Activated naive CD4-positive, alpha-beta T cell treated with anti-CD3 and anti-CD28 coated beads for 36 hours (primary cell): ENCODE measurements around the gene PPP2R5C. TPM values are rescaled to one million over a fixed set of nuclear protein-coding genes. Genes with fewer than 3 reads are reported as not detected.
A peak's percentile ranks its signal among the peaks of the same experiment; 100 is the strongest.

ENCODE experiments used
- CTCF ChIA-PET: fragments of 350-600 bp; sonication (Branson Sonifier 250); formaldehyde crosslinking; loops from one replicate; lab custom pipeline; 2021; ENCODE audit warnings: antibody characterized with exemption; lab: Charles Lee
- DNase-seq: peaks from one replicate; pipeline ENCODE4 v3.0.0-alpha.2; 2020
- H3K27ac Mint-ChIP-seq: one replicate; pipeline ENCODE4 v1.8.0; 2021; ENCODE audit warnings: mild to moderate bottlenecking, mixed read lengths
- H3K27me3 Mint-ChIP-seq: one replicate; pipeline ENCODE4 v1.8.0; 2021; ENCODE audit warnings: low read depth, mixed read lengths
- H3K36me3 Mint-ChIP-seq: one replicate; pipeline ENCODE4 v1.8.0; 2021; ENCODE audit warnings: low read depth, mixed read lengths
- H3K4me1 Mint-ChIP-seq: one replicate; pipeline ENCODE4 v1.8.0; 2021; ENCODE audit warnings: low read depth, mixed read lengths
- H3K4me3 Mint-ChIP-seq: one replicate; pipeline ENCODE4 v1.8.0; 2021; ENCODE audit warnings: mild to moderate bottlenecking, moderate library complexity, mixed read lengths
- H3K9me3 Mint-ChIP-seq: one replicate; pipeline ENCODE4 v1.8.0; 2021; ENCODE audit warnings: mixed read lengths
- intact Hi-C: fragments of 100-400 bp; cut with micrococcal nuclease; formaldehyde crosslinking; loops from one replicate; pipeline ENCODE4 v1.15.1; 2023
- total RNA-seq, 2 experiments: library from RNA; stranded (reverse); gene quantifications; one replicate each; pipeline ENCODE4 v1.2.3, GENCODE V29; 2021

Gene PPP2R5C
- total RNA-seq, 2 experiments from 2014 or later = 280 to 294 TPM

DNA sequence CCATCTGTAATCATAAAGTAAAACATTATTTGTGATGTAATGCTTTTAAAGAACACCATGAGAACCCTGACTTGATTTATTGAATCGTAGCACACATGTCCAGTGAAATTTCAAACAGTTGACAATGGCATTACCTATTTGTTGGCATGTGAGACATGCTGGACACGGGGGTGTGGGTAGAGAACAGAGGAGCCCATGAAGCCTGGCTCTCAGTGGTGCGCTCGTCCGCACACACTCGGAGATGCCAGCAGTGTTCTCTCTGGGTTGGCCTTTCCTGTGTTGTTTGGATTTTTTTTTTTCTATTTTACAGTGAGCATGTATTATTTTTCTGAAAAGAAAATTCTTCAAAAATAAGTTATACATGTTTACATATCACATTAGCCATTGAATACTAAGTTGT is 78.2 kb downstream of the PPP2R5C start:
- Mint-ChIP-seq H3K27me3 (no peaks in the 10 kb centered on the region), H3K4me1 (peaks cover 86% of the 10 kb centered on the region), H3K4me3 (no peak overlapping the region), H3K36me3 (peaks cover 12% of the 10 kb centered on the region), H3K27ac (peak overlapping the region; percentile 77), H3K9me3 (no peaks in the 10 kb centered on the region)
- no peak for DNase-seq
- intact Hi-C loops = loop anchor here (1.0 kb wide), 3 partner anchors 16 to 132 kb away; no protein-coding TSS in a partner anchor
- CTCF ChIA-PET = interaction anchor here (0.6 kb wide), 2 partner anchors 12 to 63 kb away, joined by 3 to 5 read pairs; no protein-coding TSS in a partner anchor

DNA sequence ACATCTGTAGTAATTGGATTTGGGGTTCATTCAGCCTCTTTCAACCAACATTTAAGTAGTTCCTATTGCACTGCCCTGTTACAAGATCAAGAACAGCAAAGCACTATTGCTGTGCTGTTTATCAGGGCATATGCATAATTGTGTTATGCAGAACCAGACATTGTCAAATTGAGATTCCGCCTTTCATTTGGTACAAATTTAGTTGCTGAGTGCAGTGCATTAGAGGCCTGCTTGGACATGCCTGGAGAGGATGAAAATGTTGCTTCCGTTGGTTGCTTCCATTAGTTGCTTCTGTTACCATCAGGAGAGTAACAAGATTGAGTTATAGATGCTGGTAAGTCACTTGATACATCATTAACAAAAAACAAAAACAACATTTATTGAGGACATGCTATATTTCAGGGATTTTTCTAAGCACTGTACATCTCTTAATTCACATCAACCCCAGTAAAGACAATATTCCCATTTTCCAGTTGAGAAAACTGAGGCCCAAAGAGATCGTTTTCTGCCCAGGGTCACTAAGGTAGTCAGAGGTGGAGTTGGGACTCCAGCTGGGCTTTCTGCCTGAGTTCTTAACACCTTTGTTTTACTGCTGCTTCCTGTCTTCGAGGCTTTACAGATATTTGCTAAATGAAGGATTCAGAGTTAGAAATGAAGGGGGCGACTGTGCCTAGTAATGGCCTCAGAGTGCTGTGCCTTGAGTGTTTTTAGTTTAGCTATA is 79.3 kb downstream of the PPP2R5C start:
- intact Hi-C loops = no loop called here
- no peak overlapping the region for H3K4me3 Mint-ChIP-seq
- peaks cover 86% of the 10 kb centered on the region for H3K4me1 Mint-ChIP-seq
- peaks cover 12% of the 10 kb centered on the region for H3K36me3 Mint-ChIP-seq
- CTCF ChIA-PET = interaction anchor here (0.6 to 2.1 kb wide), 4 partner anchors 17 to 289 kb away, joined by 3 to 11 read pairs (median 4); no protein-coding TSS in a partner anchor
- no peak for DNase-seq
- H3K27ac Mint-ChIP-seq = peak overlapping the region; percentile 64
- H3K9me3 Mint-ChIP-seq = no peaks in the 10 kb centered on the region
- H3K27me3 Mint-ChIP-seq = no peaks in the 10 kb centered on the region

DNA sequence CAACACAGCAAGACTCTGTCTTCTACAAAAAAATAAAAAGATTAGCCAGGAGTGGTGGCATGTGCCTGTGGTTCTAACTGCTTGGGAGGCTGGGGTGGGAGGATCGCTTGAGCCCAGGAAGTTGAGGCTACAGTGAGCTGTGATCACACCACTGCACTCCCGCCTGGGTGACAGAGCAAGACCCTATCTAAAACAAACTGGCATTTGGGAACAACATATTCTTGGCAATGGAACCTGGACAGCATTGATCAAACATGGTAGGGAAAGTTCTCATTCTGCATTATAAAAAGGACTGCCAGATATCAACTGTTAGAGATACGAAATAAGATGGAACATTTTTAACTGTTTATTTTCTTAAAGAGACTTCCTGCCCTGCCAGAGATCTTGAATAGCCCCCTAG is 81.5 kb downstream of the PPP2R5C start:
- DNase-seq = no peak
- Mint-ChIP-seq H3K36me3 (peaks cover 12% of the 10 kb centered on the region), H3K4me1 (peaks cover 88% of the 10 kb centered on the region), H3K4me3 (no peak overlapping the region), H3K27ac (peak overlapping the region; percentile 74), H3K27me3 (no peaks in the 10 kb centered on the region), H3K9me3 (no peaks in the 10 kb centered on the region)
- CTCF ChIA-PET = interaction anchor here (0.6 to 4.1 kb wide), 11 partner anchors 11 to 137 kb away, joined by 3 to 50 read pairs (median 4); no protein-coding TSS in a partner anchor
- intact Hi-C loops = loop anchor here (1.0 to 2.0 kb wide), 5 partner anchors 33 to 136 kb away; no protein-coding TSS in a partner anchor

DNA sequence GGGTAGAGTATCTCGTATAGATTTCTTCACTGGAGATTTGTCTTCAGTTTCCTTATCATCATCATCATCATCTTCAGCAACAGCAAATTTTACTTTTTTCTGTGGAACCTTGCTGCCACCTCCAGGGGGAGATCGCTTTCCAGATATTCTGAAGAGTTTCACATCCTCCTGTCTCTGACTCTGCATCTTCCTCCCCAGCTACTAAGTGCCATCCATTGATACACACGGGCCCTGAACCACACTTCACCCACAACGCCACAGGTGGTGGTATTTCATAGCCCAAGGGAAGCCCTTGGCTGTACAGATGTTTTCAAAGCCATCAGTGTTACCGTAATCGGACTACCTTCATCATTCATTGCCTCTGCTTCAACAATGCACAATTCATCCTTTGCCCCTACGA is 82.2 kb downstream of the PPP2R5C start:
- intact Hi-C loops = loop anchor here (1.0 to 2.0 kb wide), 5 partner anchors 33 to 136 kb away; no protein-coding TSS in a partner anchor

GRCh38 chr14:101844219-101844618 is 82.7 kb downstream of the PPP2R5C start:
- CTCF ChIA-PET = interaction anchor here (0.5 to 4.1 kb wide), 17 partner anchors 8 to 439 kb away, joined by 3 to 50 read pairs (median 4); no protein-coding TSS in a partner anchor
- Mint-ChIP-seq H3K27ac (peak overlapping the region; percentile 57), H3K9me3 (no peaks in the 10 kb centered on the region), H3K27me3 (no peaks in the 10 kb centered on the region), H3K4me1 (peaks cover 87% of the 10 kb centered on the region), H3K4me3 (no peak overlapping the region), H3K36me3 (peaks cover 12% of the 10 kb centered on the region)
- intact Hi-C loops = no loop called here
- DNase-seq = no peak

More for the DNA sequence above, 82.2 kb downstream of the PPP2R5C start:
- Mint-ChIP-seq H3K27me3 (no peaks in the 10 kb centered on the region), H3K9me3 (no peaks in the 10 kb centered on the region), H3K4me1 (peaks cover 88% of the 10 kb centered on the region), H3K27ac (peak overlapping the region; percentile 74), H3K4me3 (no peak overlapping the region), H3K36me3 (peaks cover 12% of the 10 kb centered on the region)
- DNase-seq = peak; percentile 80
- CTCF ChIA-PET = interaction anchor here (0.6 to 4.1 kb wide), 15 partner anchors 10 to 137 kb away, joined by 3 to 50 read pairs (median 4); no protein-coding TSS in a partner anchor

DNA sequence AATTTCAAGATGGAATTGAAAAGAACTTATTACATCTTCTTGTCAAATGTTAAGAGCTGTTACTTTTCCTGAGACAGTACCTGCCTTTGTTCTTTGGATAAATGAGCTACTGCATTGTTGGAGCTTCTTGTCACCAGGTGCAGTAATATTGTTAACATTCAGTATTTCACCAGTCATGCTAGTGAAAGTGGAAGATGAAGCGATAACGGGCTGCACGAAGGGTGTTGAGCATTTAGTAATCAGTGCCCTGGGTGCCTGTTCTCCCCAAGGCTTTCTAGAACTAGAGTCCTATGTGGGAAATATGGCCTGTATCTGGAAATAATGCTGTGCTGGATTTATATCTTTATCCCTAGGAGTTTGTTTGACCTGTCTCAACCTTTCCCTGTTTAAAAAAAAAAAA is 83.2 kb downstream of the PPP2R5C start:
- H3K4me3 Mint-ChIP-seq = no peak overlapping the region
- H3K27ac Mint-ChIP-seq = peak overlapping the region; percentile 57
- CTCF ChIA-PET = interaction anchor here (0.5 to 4.1 kb wide), 13 partner anchors 8 to 439 kb away, joined by 3 to 50 read pairs (median 4); no protein-coding TSS in a partner anchor

DNA sequence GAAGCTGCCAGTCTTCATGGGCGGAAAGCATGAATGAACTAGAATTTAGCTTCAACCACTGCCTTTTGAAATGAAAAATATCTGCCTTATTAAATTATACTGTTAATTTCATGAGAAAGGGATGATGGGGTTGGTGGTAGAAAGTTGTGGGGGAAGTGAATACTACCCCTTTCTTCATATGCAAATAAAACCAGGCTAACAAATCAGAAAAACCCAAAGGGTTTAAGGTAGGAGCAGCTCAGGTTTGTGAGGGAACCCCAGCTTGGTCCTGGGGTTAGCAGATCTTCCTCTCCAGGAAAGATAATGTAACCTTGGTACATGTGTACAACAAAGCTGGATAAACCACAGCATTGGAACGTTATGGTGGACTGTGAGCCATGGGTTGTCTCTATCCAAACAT is 84.0 kb downstream of the PPP2R5C start:
- no peak overlapping the region for H3K4me3 Mint-ChIP-seq
- peak overlapping the region; percentile 57 for H3K27ac Mint-ChIP-seq
- intact Hi-C loops = no loop called here

More for the DNA sequence above, 83.2 kb downstream of the PPP2R5C start:
- intact Hi-C loops = no loop called here
- peaks cover 12% of the 10 kb centered on the region for H3K36me3 Mint-ChIP-seq
- peaks cover 88% of the 10 kb centered on the region for H3K4me1 Mint-ChIP-seq
- no peaks in the 10 kb centered on the region for H3K27me3 Mint-ChIP-seq
- H3K9me3 Mint-ChIP-seq = no peaks in the 10 kb centered on the region
- DNase-seq = no peak

GRCh38 chr14:101845896-101846295 is 84.4 kb downstream of the PPP2R5C start:
- no peak overlapping the region for H3K4me3 Mint-ChIP-seq
- no peaks in the 10 kb centered on the region for H3K9me3 Mint-ChIP-seq
- H3K4me1 Mint-ChIP-seq = peaks cover 87% of the 10 kb centered on the region
- H3K27ac Mint-ChIP-seq = peak overlapping the region; percentile 57
- DNase-seq = no peak
- CTCF ChIA-PET = interaction anchor here (0.6 to 4.1 kb wide), 6 partner anchors 20 to 139 kb away, joined by 3 to 50 read pairs (median 6); no protein-coding TSS in a partner anchor
- intact Hi-C loops = loop anchor here (1.0 kb wide), 1 partner anchor 8 kb away; no protein-coding TSS in a partner anchor
- peaks cover 10% of the 10 kb centered on the region for H3K36me3 Mint-ChIP-seq
- H3K27me3 Mint-ChIP-seq = no peaks in the 10 kb centered on the region

More for the DNA sequence above, 84.0 kb downstream of the PPP2R5C start:
- no peaks in the 10 kb centered on the region for H3K27me3 Mint-ChIP-seq
- H3K36me3 Mint-ChIP-seq = peaks cover 10% of the 10 kb centered on the region
- H3K4me1 Mint-ChIP-seq = peaks cover 89% of the 10 kb centered on the region
- DNase-seq = no peak
- CTCF ChIA-PET = interaction anchor here (0.7 to 4.1 kb wide), 9 partner anchors 9 to 138 kb away, joined by 3 to 50 read pairs (median 4); no protein-coding TSS in a partner anchor
- H3K9me3 Mint-ChIP-seq = no peaks in the 10 kb centered on the region

GRCh38 chr14:101849125-101849524 is 87.6 kb downstream of the PPP2R5C start:
- CTCF ChIA-PET = interaction anchor here (1.1 to 2.0 kb wide), 3 partner anchors 18 to 81 kb away, joined by 3 to 12 read pairs (median 4); no protein-coding TSS in a partner anchor
- H3K4me1 Mint-ChIP-seq = peaks cover 87% of the 10 kb centered on the region
- DNase-seq = no peak
- peaks cover 5% of the 10 kb centered on the region for H3K36me3 Mint-ChIP-seq
- no peak overlapping the region for H3K27ac Mint-ChIP-seq
- no peak overlapping the region for H3K4me3 Mint-ChIP-seq
- H3K9me3 Mint-ChIP-seq = no peaks in the 10 kb centered on the region
- H3K27me3 Mint-ChIP-seq = no peaks in the 10 kb centered on the region
- intact Hi-C loops = no loop called here

- H3K27me3 Mint-ChIP-seq = no peaks in the 10 kb centered on the region
- DNase-seq = peak; percentile 42
- peak overlapping the region; percentile 83 for H3K27ac Mint-ChIP-seq
- H3K9me3 Mint-ChIP-seq = no peaks in the 10 kb centered on the region
- peaks cover 87% of the 10 kb centered on the region for H3K4me1 Mint-ChIP-seq
- CTCF ChIA-PET = interaction anchor here (1.1 to 2.0 kb wide), 2 partner anchors 79 to 81 kb away, joined by 4 to 12 read pairs; no protein-coding TSS in a partner anchor
- intact Hi-C loops = no loop called here
- H3K36me3 Mint-ChIP-seq = peaks cover 2% of the 10 kb centered on the region
- H3K4me3 Mint-ChIP-seq = peak overlapping the region; percentile 47
These were observed 88.1 kb downstream of the PPP2R5C start for GRCh38 chr14:101849640-101850039.

- intact Hi-C loops = no loop called here
- Mint-ChIP-seq H3K9me3 (no peaks in the 10 kb centered on the region), H3K4me1 (peaks cover 85% of the 10 kb centered on the region), H3K4me3 (no peak overlapping the region), H3K27me3 (no peaks in the 10 kb centered on the region), H3K36me3 (peaks cover 2% of the 10 kb centered on the region), H3K27ac (no peak overlapping the region)
- CTCF ChIA-PET = interaction anchor here (1.1 to 1.2 kb wide), 3 partner anchors 10 to 80 kb away, joined by 3 to 4 read pairs (median 3); no protein-coding TSS in a partner anchor
- no peak for DNase-seq
These were observed 89.7 kb downstream of the PPP2R5C start for GRCh38 chr14:101851183-101851582.
